Prostate gland (tissue), 2 donors: Measurements from ENCODE around the gene ECE2. TPM values are rescaled to one million over a fixed set of nuclear protein-coding genes. Genes with fewer than 3 reads are reported as not detected.
A peak's percentile ranks its signal among the peaks of the same experiment; 100 is the strongest.

Source experiments
- DNase-seq: peaks from one replicate; pipeline ENCODE4 v3.0.0-alpha.2; 2019; ENCODE audit warnings: low spot score
- H3K27ac ChIP-seq, 2 donors: fragments of 200-600 bp; sonication (generic); 2 replicates each; pipeline ENCODE4 v1.5.1; 2017 to 2019
- H3K27me3 ChIP-seq: fragments of 200-600 bp; sonication (generic); replicated peaks from 2 replicates; pipeline ENCODE4 v1.5.1; 2019; ENCODE audit not compliant: insufficient read depth
- H3K36me3 ChIP-seq, 2 donors: fragments of 200-600 bp; sonication (generic); 1 replicate in 1 of 2; 2 replicates in 1 of 2; pipeline versions ENCODE4 v1.5.1 to v1.8.1; 2017 to 2019
- H3K4me1 ChIP-seq: fragments of 200-600 bp; sonication (generic); replicated peaks from 2 replicates; pipeline ENCODE4 v1.5.1; 2019
- H3K4me3 ChIP-seq, 2 donors: fragments of 200-600 bp; sonication (generic); 2 replicates each; pipeline ENCODE4 v1.5.1; 2017 to 2019
- H3K9me3 ChIP-seq: fragments of 200-600 bp; sonication (generic); 2 replicates; pipeline ENCODE4 v1.5.1; 2017
- POLR2A ChIP-seq: fragments of 450-650 bp; IDR thresholded peaks from one replicate; pipeline ENCODE4 v1.6.1; 2016; ENCODE audit warnings: antibody characterized with exemption, mild to moderate bottlenecking
- POLR2AphosphoS5 ChIP-seq: sonication (generic); formaldehyde crosslinking; IDR thresholded peaks from one replicate; pipeline ENCODE4 v1.6.1; 2017; ENCODE audit warnings: antibody characterized with exemption
- WGBS: methylation state at CpG from one replicate; pipeline ENCODE4 v1.1.5; 2018; 5-methylcytosine and 5-hydroxymethylcytosine counted together
- intact Hi-C: fragments of 100-400 bp; cut with DNase I; formaldehyde crosslinking; loops from one replicate; pipeline ENCODE4 v1.14.2; 2022
- total RNA-seq, 2 donors: library from RNA; depleted of rRNA; stranded (reverse); fragments of >200 nt; gene quantifications; one replicate each; pipeline ENCODE4 v1.1.0, GENCODE V29; 2016
- TF ChIP-seq, protein P1 (sequence below), 4 experiments: fragments of 200-600 bp in 2 of 4; fragments of 450-650 bp in 2 of 4; sonication (generic) in 2 of 4; IDR thresholded peaks; 1 replicate in 3 of 4; 2 replicates in 1 of 4; pipeline ENCODE4 v1.5.1; 2016 to 2019; ENCODE audit warnings: antibody characterized with exemption in 4 of 4, mild to moderate bottlenecking in 2 of 4, moderate library complexity in 2 of 4

ECE2 gene
- total RNA-seq, 2 donors from 2014 or later, result 0.57 TPM; not detected in 1

DNA sequence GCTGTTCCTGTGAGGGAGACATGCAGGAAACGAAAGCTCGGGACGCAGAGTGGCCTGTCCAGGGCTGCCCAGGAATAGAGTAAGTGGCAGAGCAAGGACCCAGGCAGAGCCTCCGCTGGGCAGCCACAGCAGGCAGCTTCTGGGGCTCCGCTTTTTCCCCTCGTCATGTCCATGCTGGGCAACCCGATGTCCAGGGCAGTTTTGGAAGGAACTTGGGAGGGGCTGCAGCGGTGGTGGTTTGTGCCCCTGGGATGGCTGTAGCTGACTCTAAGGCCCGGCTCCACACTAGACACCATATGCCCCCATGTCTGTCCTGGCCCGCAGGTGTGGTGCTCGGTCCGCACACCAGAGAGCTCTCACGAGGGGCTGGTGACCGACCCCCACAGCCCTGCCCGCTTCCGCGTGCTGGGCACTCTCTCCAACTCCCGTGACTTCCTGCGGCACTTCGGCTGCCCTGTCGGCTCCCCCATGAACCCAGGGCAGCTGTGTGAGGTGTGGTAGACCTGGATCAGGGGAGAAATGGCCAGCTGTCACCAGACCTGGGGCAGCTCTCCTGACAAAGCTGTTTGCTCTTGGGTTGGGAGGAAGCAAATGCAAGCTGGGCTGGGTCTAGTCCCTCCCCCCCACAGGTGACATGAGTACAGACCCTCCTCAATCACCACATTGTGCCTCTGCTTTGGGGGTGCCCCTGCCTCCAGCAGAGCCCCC, 16.1 kb downstream of the ECE2 start:
- Histone ChIP-seq H3K27me3 (no peaks in the 10 kb centered on the region), H3K27ac (no peak overlapping the region), H3K4me1 (no peaks in the 10 kb centered on the region), H3K9me3 (no peaks in the 10 kb centered on the region), H3K4me3 (no peak overlapping the region), H3K36me3 (no peaks in the 10 kb centered on the region)
- no peak for DNase-seq
- TF ChIP-seq POLR2AphosphoS5, result no peak
- TF ChIP-seq POLR2A, result no peak
- TF ChIP-seq, protein P1, sequence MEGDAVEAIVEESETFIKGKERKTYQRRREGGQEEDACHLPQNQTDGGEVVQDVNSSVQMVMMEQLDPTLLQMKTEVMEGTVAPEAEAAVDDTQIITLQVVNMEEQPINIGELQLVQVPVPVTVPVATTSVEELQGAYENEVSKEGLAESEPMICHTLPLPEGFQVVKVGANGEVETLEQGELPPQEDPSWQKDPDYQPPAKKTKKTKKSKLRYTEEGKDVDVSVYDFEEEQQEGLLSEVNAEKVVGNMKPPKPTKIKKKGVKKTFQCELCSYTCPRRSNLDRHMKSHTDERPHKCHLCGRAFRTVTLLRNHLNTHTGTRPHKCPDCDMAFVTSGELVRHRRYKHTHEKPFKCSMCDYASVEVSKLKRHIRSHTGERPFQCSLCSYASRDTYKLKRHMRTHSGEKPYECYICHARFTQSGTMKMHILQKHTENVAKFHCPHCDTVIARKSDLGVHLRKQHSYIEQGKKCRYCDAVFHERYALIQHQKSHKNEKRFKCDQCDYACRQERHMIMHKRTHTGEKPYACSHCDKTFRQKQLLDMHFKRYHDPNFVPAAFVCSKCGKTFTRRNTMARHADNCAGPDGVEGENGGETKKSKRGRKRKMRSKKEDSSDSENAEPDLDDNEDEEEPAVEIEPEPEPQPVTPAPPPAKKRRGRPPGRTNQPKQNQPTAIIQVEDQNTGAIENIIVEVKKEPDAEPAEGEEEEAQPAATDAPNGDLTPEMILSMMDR (IDR thresholded peaks at IDR 0.05), result no peak
- 93% methylated on average over 21 of the region's 21 CpGs for WGBS
- intact Hi-C loops, result no loop called here

DNA sequence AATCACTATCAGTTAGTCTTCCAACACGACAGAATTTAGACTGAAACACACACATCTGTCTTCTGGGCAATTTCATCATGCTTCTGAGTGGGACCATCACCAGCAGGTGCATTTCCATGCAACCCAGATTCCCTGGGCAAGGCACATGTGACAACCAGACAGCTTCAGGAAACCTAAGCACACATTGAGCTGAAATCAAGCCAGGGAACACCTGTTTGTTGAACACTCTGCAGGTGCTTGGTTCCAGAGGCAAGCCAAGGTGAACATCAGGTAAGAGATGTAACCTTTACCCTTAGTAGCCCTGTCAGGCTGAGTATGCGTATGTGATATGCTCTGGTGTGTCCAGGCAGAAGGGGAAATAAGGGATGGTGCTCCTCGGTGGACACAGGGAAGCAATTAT, 19.9 kb downstream of the ECE2 start:
- DNase-seq, result no peak
- WGBS, result 62% methylated on average over 3 of the region's 3 CpGs
- Histone ChIP-seq H3K27me3 (no peaks in the 10 kb centered on the region), H3K4me1 (peaks cover 5% of the 10 kb centered on the region), H3K9me3 (no peaks in the 10 kb centered on the region), H3K27ac (no peak overlapping the region), H3K36me3 (no peaks in the 10 kb centered on the region), H3K4me3 (no peak overlapping the region)
- TF ChIP-seq, protein P1 (IDR thresholded peaks at IDR 0.05), result no peak
- TF ChIP-seq POLR2A (no peak), POLR2AphosphoS5 (no peak)
- intact Hi-C loops, result loop anchor here (5.0 kb wide), 2 partner anchors 67 to 123 kb away; partner anchors contain the start of genes AP2M1, CLCN2 and POLR2H

DNA sequence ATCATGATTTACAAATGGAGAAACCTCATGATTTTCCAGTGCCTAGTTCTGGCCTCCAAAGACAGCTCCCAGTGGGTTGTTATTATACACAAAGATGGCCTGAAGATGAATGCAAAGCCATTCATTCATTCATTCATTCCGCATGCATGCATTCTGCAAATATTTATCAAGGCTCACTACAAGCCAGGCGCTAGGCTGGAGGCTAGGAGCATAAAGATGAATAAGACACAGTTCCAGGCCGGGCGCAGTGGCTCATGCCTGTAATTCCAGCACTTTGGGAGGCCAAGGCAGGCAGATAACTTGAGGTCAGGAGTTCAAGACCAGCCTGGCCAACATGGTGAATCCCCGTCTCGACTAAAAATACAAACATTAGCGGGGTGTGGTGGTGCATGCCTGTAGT, 20.8 kb downstream of the ECE2 start:
- intact Hi-C loops, result loop anchor here (5.0 kb wide), 2 partner anchors 66 to 124 kb away; partner anchors contain the start of genes AP2M1, CLCN2 and POLR2H
- 82% methylated on average over 7 of the region's 7 CpGs for WGBS
- Histone ChIP-seq H3K36me3 (peaks cover 0 to under 1% of the 10 kb centered on the region in 2 donors), H3K4me3 (no peak overlapping the region), H3K4me1 (peaks cover 5% of the 10 kb centered on the region), H3K27me3 (no peaks in the 10 kb centered on the region), H3K27ac (no peak overlapping the region), H3K9me3 (no peaks in the 10 kb centered on the region)
- DNase-seq, result no peak
- no peak for TF ChIP-seq POLR2AphosphoS5
- TF ChIP-seq, protein P1 (IDR thresholded peaks at IDR 0.05), result no peak
- TF ChIP-seq POLR2A, result no peak

DNA sequence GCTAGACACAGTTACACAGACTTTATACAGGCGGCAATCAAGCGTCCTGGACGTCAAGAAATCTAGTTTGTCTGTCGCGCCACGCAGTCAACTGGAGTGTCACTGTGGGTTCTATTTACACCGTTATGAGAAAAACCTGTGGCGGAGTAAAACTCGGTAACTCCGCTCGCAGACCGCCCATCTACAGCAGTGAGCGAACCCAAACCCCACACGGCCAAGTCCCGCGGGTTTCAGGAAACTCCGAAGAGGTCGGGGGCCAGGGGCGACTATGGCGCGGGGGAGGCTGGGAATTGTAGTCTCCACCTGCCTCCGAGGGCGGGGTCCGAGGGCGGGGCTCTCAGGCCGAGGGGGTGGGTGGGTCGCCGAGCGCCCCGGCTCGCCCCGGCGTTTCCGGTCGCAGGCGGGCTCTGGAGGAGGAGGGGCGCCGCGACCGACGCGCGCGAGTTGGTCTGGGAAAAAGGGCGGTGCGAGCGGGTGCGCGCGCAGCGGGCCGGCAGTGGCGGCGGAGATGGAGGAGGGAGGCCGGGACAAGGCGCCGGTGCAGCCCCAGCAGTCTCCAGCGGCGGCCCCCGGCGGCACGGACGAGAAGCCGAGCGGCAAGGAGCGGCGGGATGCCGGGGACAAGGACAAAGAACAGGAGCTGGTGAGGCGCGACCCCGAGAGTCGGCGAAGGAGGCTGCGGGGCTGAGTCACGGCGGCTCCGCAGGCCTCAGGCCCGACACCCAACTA, 23.1 kb downstream of the ECE2 start, which contains the start of gene PSMD2:
TSS of gene PSMD2 (plus strand) at position 483 of the 729 bp plus-strand sequence. CDS start at position 509, 26 bp downstream.
- TF ChIP-seq POLR2A (peak; percentile 56), POLR2AphosphoS5 (peak; percentile 83)
- TF ChIP-seq, protein P1 (IDR thresholded peaks at IDR 0.05), result peak in 1 of 4 experiments; percentile 20
- peaks cover 5 to 21% of the 10 kb centered on the region in 2 donors for H3K36me3 ChIP-seq
- no peaks in the 10 kb centered on the region for H3K9me3 ChIP-seq
- intact Hi-C loops, result loop anchor here (2.0 to 5.0 kb wide), 3 partner anchors 16 to 127 kb away; partner anchors contain the start of genes AP2M1, CLCN2, EIF4G1 and POLR2H
- under 1% methylated on average over 64 of the region's 78 CpGs for WGBS
- H3K27me3 ChIP-seq, result no peaks in the 10 kb centered on the region
- peak within 1 kb of the TSS; percentile 54 to 89 for H3K4me3 ChIP-seq
- H3K27ac ChIP-seq, result peak within 1 kb of the TSS; percentile 78 to 81
- H3K4me1 ChIP-seq, result peaks cover 5% of the 10 kb centered on the region
- DNase-seq, result peak; percentile 96
